ENCODE measurements around the gene DYRK3.

DYRK3 gene

DNA sequence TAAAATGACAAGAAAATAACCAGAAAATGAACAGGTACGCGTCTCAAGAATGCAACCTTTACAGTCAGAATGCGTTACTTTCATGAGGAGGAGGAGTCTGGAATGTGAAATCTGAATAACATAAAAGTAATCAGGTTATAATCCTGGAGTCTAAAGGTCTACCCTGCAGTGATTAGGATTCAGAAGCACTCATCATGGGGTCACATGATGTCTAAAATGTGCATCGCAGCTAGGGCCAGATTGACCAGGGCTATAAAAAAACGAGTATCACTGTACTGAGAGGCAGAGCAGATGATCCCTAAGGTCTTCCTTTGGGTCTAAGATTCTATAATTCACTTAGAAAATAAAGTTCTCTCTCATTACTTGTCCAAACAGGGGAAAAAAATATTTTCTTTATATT lies 30.5 kb upstream of the DYRK3 start:
- H3K27ac ChIP-seq (ENCODE audit: low read depth, low read length) = no peak overlapping the region
- no peak overlapping the region for H3K4me3 ChIP-seq (ENCODE audit: insufficient read depth, low read length, poor library complexity, severe bottlenecking)
- no peak for TF ChIP-seq EZH2phosphoT487 (conservative IDR thresholded peaks at IDR 0.05; ENCODE audit: low read length)
- TF ChIP-seq, protein P1, sequence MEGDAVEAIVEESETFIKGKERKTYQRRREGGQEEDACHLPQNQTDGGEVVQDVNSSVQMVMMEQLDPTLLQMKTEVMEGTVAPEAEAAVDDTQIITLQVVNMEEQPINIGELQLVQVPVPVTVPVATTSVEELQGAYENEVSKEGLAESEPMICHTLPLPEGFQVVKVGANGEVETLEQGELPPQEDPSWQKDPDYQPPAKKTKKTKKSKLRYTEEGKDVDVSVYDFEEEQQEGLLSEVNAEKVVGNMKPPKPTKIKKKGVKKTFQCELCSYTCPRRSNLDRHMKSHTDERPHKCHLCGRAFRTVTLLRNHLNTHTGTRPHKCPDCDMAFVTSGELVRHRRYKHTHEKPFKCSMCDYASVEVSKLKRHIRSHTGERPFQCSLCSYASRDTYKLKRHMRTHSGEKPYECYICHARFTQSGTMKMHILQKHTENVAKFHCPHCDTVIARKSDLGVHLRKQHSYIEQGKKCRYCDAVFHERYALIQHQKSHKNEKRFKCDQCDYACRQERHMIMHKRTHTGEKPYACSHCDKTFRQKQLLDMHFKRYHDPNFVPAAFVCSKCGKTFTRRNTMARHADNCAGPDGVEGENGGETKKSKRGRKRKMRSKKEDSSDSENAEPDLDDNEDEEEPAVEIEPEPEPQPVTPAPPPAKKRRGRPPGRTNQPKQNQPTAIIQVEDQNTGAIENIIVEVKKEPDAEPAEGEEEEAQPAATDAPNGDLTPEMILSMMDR (IDR thresholded peaks at IDR 0.05; ENCODE audit: insufficient read depth, low read length, poor library complexity, severe bottlenecking) = no peak
- no peaks in the 10 kb centered on the region for H3K27me3 ChIP-seq (ENCODE audit: low read length)
- no peaks in the 10 kb centered on the region for H3K9me2 ChIP-seq (replicated peaks; ENCODE audit: insufficient read depth, low read length)
- H3K79me2 ChIP-seq (ENCODE audit: insufficient read depth, low read length) = no peaks in the 10 kb centered on the region
- no peaks in the 10 kb centered on the region for H4K20me1 ChIP-seq (ENCODE audit: low read depth, low read length)
- H3K4me2 ChIP-seq (ENCODE audit: low read depth, low read length, poor library complexity, severe bottlenecking) = no peak overlapping the region
- 0 out of 2 replicates have a peak, but pooled peaks cover 4% of the 10 kb centered on the region for H3K36me3 ChIP-seq (ENCODE audit: low read length)
- no peak overlapping the region for H2AFZ ChIP-seq (ENCODE audit: low read depth, low read length, severe bottlenecking)
- peaks cover 14% of the 10 kb centered on the region; the same call in 1 of the 2 replicates for H3F3A ChIP-seq (ENCODE audit: insufficient read depth)
- H3K9ac ChIP-seq (ENCODE audit: low read length) = no peak overlapping the region
- H3K9me3 ChIP-seq (ENCODE audit: insufficient read depth, low read length) = no peaks in the 10 kb centered on the region

DNA sequence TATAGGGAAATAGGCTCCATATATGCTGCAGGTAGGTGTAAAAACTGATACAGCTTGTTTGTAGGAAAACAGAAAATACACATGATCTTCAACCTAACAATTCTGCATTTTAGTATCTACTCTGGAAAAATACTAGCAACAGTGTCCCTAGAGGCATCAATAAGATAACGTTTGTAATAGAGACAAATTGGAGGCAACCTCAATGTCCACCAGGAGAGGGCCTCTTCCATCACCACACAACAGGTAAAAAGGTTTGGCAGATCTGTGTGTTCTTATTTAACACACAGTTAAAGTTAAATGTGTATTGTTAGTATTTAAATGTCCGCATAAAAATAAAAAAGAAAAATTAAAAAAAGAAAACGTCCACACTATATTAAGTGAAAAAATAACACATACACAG lies 28.5 kb upstream of the DYRK3 start:
- H4K20me1 ChIP-seq (ENCODE audit: low read depth, low read length) = no peaks in the 10 kb centered on the region
- no peak overlapping the region for H2AFZ ChIP-seq (ENCODE audit: low read depth, low read length, severe bottlenecking)
- 0 out of 2 replicates have a peak, but pooled peaks cover 4% of the 10 kb centered on the region for H3K36me3 ChIP-seq (ENCODE audit: low read length)
- no peak for TF ChIP-seq EZH2phosphoT487 (conservative IDR thresholded peaks at IDR 0.05; ENCODE audit: low read length)
- TF ChIP-seq, protein P1 (IDR thresholded peaks at IDR 0.05; ENCODE audit: insufficient read depth, low read length, poor library complexity, severe bottlenecking) = peak; percentile 34
- H3K27me3 ChIP-seq (ENCODE audit: low read length) = no peaks in the 10 kb centered on the region
- H3K9me2 ChIP-seq (replicated peaks; ENCODE audit: insufficient read depth, low read length) = no peaks in the 10 kb centered on the region
- H3K9me3 ChIP-seq (ENCODE audit: insufficient read depth, low read length) = no peaks in the 10 kb centered on the region
- no peak overlapping the region for H3K4me2 ChIP-seq (ENCODE audit: low read depth, low read length, poor library complexity, severe bottlenecking)
- H3K4me3 ChIP-seq (ENCODE audit: insufficient read depth, low read length, poor library complexity, severe bottlenecking) = no peak overlapping the region
- no peak overlapping the region for H3K27ac ChIP-seq (ENCODE audit: low read depth, low read length)
- H3K9ac ChIP-seq (ENCODE audit: low read length) = no peak overlapping the region
- peaks cover 5% of the 10 kb centered on the region for H3K79me2 ChIP-seq (ENCODE audit: insufficient read depth, low read length)
- H3F3A ChIP-seq (ENCODE audit: insufficient read depth) = peaks cover 14% of the 10 kb centered on the region; the same call in 1 of the 2 replicates

DNA sequence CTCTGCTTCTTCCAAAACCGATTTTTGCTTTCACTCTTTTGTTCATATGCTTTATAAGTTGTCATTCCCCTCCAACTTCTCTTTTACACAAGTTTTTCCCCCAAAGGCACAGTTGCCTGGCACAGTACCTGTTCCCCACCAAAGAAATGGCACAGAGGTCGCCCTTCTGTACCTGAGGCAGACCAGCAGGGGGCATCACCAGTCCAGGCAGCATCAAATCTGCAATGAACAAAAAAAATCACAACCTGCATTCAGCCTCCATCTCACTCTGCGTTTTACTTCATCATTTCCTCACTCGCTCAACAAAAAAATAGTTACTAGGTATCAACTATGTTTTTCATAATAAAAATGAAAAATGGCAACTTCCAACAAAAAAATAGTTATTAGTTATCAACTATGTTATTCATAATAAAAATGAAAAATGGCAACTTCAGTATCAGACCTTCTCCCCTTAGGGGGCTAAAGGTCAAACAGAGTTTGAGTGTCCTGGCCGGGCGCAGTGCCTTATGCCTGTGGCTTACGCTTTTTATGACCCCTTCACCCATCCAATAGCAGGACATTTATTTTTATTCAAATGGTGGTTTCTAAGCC lies 27.1 kb upstream of the DYRK3 start:
- Histone ChIP-seq H3F3A (ENCODE audit: insufficient read depth) (peaks cover 14% of the 10 kb centered on the region; the same call in 1 of the 2 replicates), H3K9me3 (ENCODE audit: insufficient read depth, low read length) (no peaks in the 10 kb centered on the region), H3K27ac (ENCODE audit: low read depth, low read length) (no peak overlapping the region), H3K4me3 (ENCODE audit: insufficient read depth, low read length, poor library complexity, severe bottlenecking) (no peak overlapping the region), H4K20me1 (ENCODE audit: low read depth, low read length) (no peaks in the 10 kb centered on the region), H3K9me2 (replicated peaks; ENCODE audit: insufficient read depth, low read length) (no peaks in the 10 kb centered on the region), H3K27me3 (ENCODE audit: low read length) (no peaks in the 10 kb centered on the region), H3K4me2 (ENCODE audit: low read depth, low read length, poor library complexity, severe bottlenecking) (no peak overlapping the region), H3K36me3 (ENCODE audit: low read length) (0 out of 2 replicates have a peak, but pooled peaks cover 4% of the 10 kb centered on the region), H3K9ac (ENCODE audit: low read length) (no peak overlapping the region), H2AFZ (ENCODE audit: low read depth, low read length, severe bottlenecking) (no peak overlapping the region), H3K79me2 (ENCODE audit: insufficient read depth, low read length) (peaks cover 9% of the 10 kb centered on the region)
- no peak for TF ChIP-seq EZH2phosphoT487 (conservative IDR thresholded peaks at IDR 0.05; ENCODE audit: low read length)
- TF ChIP-seq, protein P1 (IDR thresholded peaks at IDR 0.05; ENCODE audit: insufficient read depth, low read length, poor library complexity, severe bottlenecking) = peak; percentile 97
